NCI-H2171 treated with DMSO at 0.1 percent for 48 hours (cell line): ENCODE results near the gene BTG1.

Experiments used
- DNase-seq: peaks from one replicate; lab custom pipeline; 2025; lab: John Stamatoyannopoulos, UW

Gene BTG1

DNA sequence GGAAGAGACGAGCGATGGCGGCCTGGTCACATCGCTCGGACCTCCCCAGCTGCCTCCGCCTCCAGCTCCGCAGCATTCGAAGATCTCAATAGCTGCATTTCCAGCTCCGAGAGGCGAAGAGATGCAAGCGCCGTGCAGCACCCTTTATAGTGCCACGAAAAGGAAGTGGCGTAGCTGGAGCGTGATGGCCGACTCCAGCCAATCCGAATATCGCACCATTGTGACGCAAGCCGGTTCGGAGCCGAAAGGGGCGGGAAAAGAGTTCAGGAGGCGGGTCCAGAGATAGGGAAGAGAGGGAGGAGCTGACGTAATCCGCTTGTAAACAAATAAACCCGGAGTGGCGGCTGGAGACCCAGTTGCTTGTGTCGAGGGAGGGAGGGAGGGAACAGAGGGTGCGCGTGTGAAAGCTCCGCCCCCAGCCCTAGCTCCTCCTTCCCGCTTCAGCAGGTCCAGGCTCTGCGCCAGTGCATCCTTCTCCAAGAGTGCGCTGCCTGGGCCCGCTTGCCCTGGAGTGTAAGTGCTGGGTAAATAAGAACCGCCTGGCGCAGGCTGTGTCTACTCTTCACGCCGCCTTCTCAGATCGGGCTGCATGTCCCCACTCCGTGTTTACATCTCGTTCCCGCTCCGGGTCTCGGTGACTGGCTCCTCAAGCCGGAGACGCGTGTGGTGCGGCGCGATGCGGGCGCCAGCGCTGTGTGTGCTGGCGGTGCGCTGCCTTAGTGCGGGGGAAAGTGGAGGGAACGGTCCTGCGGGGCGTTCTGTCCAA is at the start of gene BTG1:
Gene BTG1 (minus strand): TSS at position 116 of the 766 bp plus-strand sequence. CDS start 311 bp downstream, outside the sequence.
- DNase-seq, result peak; percentile 99

DNA sequence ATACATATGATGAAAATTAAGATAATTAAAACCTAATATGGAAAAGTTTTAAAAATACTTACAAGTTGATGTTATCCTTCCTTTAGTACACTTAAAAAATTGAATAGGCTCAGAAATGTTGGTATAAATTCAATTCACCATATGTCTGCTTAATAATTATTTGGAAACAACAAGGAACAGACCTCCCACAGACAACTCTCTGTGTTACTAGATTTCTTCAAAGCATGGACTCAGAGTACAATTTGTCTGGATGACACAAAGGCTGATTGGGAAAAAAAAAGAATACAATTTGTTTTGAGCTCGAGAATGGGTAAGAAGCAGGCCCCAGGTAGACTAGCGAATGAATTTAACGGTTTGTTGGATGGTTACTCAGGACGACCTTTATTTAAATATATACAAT is 48.9 kb upstream of the BTG1 start:
- no peak for DNase-seq

GRCh38 chr12:92193846-92194245 is 48.2 kb upstream of the BTG1 start:
- peak; percentile 68 for DNase-seq

DNA sequence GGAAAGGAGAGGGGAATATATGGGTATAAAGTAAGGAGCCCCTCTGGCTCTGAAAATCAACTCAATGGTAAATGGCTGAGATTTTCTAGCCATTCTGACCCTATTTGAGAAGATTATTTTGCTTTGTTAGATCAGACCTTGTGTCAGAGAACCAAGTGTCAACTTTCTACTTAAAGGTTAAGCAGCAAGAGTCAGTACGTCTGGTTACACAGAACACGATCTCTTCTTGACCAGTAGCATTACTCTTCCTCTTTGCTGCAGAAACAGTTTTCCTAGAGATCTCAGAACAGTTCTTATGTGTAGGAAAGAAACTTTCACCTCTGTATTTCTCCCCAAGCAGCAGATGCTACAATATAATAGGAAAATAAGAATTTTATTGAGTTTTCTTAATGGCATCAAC is 47.4 kb upstream of the BTG1 start:
- no peak for DNase-seq

- no peak for DNase-seq
Observed at GRCh38 chr12:92192360-92192759, 46.7 kb upstream of the BTG1 start.

- DNase-seq, result no peak
Observed at GRCh38 chr12:92191061-92191460, 45.4 kb upstream of the BTG1 start.

- no peak for DNase-seq
Observed at GRCh38 chr12:92188517-92189188, 43.0 kb upstream of the BTG1 start.

- no peak for DNase-seq
Observed at GRCh38 chr12:92186038-92186470, 40.4 kb upstream of the BTG1 start.

- DNase-seq, result no peak
Observed at GRCh38 chr12:92185052-92185451, 39.4 kb upstream of the BTG1 start.

- DNase-seq, result no peak
Observed at GRCh38 chr12:92183575-92183974, 37.9 kb upstream of the BTG1 start.

- no peak for DNase-seq
Observed at GRCh38 chr12:92178340-92178739, 32.7 kb upstream of the BTG1 start.

- no peak for DNase-seq
Observed at GRCh38 chr12:92176646-92177045, 31.0 kb upstream of the BTG1 start.

- DNase-seq, result no peak
Observed at GRCh38 chr12:92175961-92176360, 30.3 kb upstream of the BTG1 start.

DNA sequence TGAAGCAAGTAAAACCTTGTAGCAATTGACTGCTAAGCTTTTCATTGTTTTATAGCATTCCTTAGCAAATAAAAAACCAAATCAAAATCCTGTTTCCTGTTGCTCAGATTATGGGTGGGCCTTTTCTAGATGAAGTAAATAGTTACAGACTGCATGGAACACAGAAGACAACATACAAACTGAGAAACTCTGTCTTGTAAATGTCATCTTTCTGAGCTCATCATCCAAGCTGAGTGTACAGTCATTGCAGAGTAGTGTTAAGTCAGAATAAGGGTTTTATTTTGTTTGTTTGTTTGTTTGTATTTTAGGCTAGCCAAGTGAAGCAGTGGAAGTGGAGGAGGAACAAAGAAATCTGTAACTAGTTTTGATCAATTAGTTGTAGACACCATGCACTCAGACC is 24.4 kb upstream of the BTG1 start:
- DNase-seq, result no peak

DNA sequence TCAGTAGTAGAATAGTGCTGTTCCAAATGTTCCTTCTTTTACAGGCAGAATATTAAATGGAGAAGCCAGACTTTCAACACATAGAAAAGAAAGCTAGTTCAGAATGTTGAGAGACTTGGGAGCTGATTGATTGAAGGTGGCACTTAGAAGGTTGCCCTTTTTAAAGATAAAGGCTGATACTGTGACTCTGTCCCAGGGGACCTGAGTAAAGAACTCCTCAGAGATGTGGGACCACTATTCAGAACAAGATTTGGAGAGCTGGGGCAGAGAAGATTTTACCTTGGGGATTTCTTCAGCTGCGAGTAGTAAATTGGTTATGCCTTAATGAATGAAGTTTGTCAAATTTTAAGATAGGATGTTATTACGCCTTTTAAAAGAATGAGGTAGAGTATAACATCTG is 21.4 kb upstream of the BTG1 start:
- DNase-seq, result no peak

GRCh38 chr12:92164712-92165111 is 19.1 kb upstream of the BTG1 start:
- peak; percentile 10 for DNase-seq

GRCh38 chr12:92162079-92162478 is 16.4 kb upstream of the BTG1 start:
- DNase-seq, result no peak

GRCh38 chr12:92158796-92159439 is 13.3 kb upstream of the BTG1 start:
- DNase-seq, result no peak

GRCh38 chr12:92156704-92157395 is 11.2 kb upstream of the BTG1 start:
- DNase-seq, result no peak

GRCh38 chr12:92156139-92156538 is 10.5 kb upstream of the BTG1 start:
- DNase-seq, result no peak

DNA sequence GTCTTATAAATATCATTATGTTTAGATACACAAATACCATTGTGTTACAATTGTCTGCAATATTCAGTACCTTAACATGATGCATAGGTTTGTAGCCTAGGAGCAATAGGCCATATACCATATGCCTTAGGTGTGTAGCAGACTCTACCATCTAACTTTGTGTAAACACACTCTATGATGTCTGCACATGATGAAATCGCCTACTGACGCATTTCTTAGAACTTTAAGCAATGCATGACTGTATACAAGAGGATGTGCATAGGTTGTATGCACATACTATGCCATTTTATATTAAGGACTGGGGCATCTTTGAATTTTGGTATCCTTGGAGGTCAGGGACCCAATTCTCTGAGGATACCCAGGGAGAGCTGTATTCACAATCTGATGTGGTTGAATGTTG is 10.1 kb upstream of the BTG1 start:
- DNase-seq, result no peak

DNA sequence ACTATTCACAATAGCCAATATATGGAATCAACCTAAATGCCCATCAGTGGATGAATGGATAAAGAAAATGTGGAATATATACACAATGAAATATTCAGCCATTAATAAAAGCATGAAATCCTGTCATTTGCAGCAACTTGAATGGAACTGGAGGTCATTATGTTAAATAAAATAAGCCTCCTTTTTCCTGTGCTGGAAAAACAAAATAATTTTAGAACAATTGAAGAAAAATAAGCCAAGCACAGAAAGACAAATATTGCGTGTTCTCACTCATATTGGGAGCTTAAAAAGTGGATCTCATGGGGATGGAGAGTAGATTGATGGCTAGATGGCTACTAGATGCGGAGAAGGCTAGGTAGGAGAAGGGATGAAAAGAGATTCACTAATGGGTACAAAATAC is 6.3 kb upstream of the BTG1 start:
- DNase-seq, result no peak

GRCh38 chr12:92149563-92149962 is 3.9 kb upstream of the BTG1 start:
- DNase-seq, result no peak
